22Rv1 (cell line): ENCODE measurements around the gene NEB.

ENCODE experiments used
- H3K27ac ChIP-seq: fragments of 450-650 bp; 2 replicates; pipeline ENCODE4 v1.5.1; 2017
- CTCF ChIP-seq: fragments of 450-650 bp; IDR thresholded peaks from 2 replicates; pipeline ENCODE4 v1.5.1; 2017; ENCODE audit warnings: mild to moderate bottlenecking
- ZFX ChIP-seq: fragments of 450-650 bp; IDR thresholded peaks from 2 replicates; pipeline ENCODE4 v1.6.1; 2017; ENCODE audit warnings: antibody characterized with exemption, borderline replicate concordance

The NEB gene

GRCh38 chr2:151661625-151662024 is 72.7 kb downstream of the NEB start:
- no peak overlapping the region for H3K27ac ChIP-seq
- no peak for TF ChIP-seq ZFX
- no peak for TF ChIP-seq CTCF

- TF ChIP-seq ZFX (no peak), CTCF (no peak)
- no peak overlapping the region for H3K27ac ChIP-seq
Observed at GRCh38 chr2:151658081-151658480, 76.2 kb downstream of the NEB start.

- H3K27ac ChIP-seq, result no peak overlapping the region
- no peak for TF ChIP-seq CTCF
- no peak for TF ChIP-seq ZFX
Observed at GRCh38 chr2:151657667-151658076, 76.6 kb downstream of the NEB start.

- TF ChIP-seq ZFX (no peak), CTCF (no peak)
- no peak overlapping the region for H3K27ac ChIP-seq
Observed at GRCh38 chr2:151655663-151656398, 78.4 kb downstream of the NEB start.

GRCh38 chr2:151654891-151655290 is 79.4 kb downstream of the NEB start:
- no peak overlapping the region for H3K27ac ChIP-seq

GRCh38 chr2:151654085-151654484 is 80.2 kb downstream of the NEB start:
- no peak overlapping the region for H3K27ac ChIP-seq
- TF ChIP-seq CTCF (no peak), ZFX (no peak)

More at GRCh38 chr2:151654891-151655290, 79.4 kb downstream of the NEB start:
- TF ChIP-seq ZFX (no peak), CTCF (no peak)

- H3K27ac ChIP-seq, result no peak overlapping the region
- TF ChIP-seq ZFX (no peak), CTCF (no peak)
Observed at GRCh38 chr2:151651274-151651673, 83.0 kb downstream of the NEB start.
